ENCODE measurements around the gene VPS33B.

- no peak for TF ChIP-seq CTCF (IDR thresholded peaks at IDR 0.05)
- no peak for TF ChIP-seq ZFX (IDR thresholded peaks at IDR 0.05; ENCODE audit: borderline replicate concordance)
Observed at GRCh38 chr15:91017716-91018115, 4.7 kb downstream of the VPS33B start.

Measured in 22Rv1 (cell line).